ENCODE results near the gene TLCD3A.
"Not testable (repeated sequence)": the region's sequence is repeated elsewhere in the genome, so short reads cannot be mapped to it uniquely, and the experiment has no call there.

TLCD3A gene

GRCh38 chr17:746783-747629 lies 14.6 kb downstream of the TLCD3A start:
- DNase-seq = no peak

- not testable (repeated sequence) for DNase-seq
Observed at GRCh38 chr17:748604-749003, 16.2 kb downstream of the TLCD3A start.

- DNase-seq = not testable (repeated sequence)
Observed at GRCh38 chr17:749359-749758, 17.0 kb downstream of the TLCD3A start.

GRCh38 chr17:750431-751037 lies 18.1 kb downstream of the TLCD3A start:
- no peak for DNase-seq

- DNase-seq = peak; percentile 63
Observed at GRCh38 chr17:751269-752001, 19.0 kb downstream of the TLCD3A start.

- peak; percentile 96 for DNase-seq
Observed at GRCh38 chr17:752002-752619, 19.7 kb downstream of the TLCD3A start, which contains the start of gene GEMIN4. Gene GEMIN4 (minus strand): TSS chr17:752264. CDS start chr17:752142, 122 bp downstream.

GRCh38 chr17:752620-753219 lies 20.3 kb downstream of the TLCD3A start:
- DNase-seq = peak; percentile 76

GRCh38 chr17:753418-753817 lies 21.0 kb downstream of the TLCD3A start:
- no peak for DNase-seq

- DNase-seq = not testable (repeated sequence)
Observed at GRCh38 chr17:755319-755961, 23.0 kb downstream of the TLCD3A start.

- DNase-seq = not testable (repeated sequence)
Observed at GRCh38 chr17:756010-756567, 23.7 kb downstream of the TLCD3A start.

- DNase-seq = no peak
Observed at GRCh38 chr17:759964-760363, 27.6 kb downstream of the TLCD3A start.

GRCh38 chr17:760371-760770 lies 28.0 kb downstream of the TLCD3A start:
- DNase-seq = no peak

GRCh38 chr17:767076-767475 lies 34.7 kb downstream of the TLCD3A start:
- DNase-seq = no peak

GRCh38 chr17:773016-773415 lies 40.6 kb downstream of the TLCD3A start:
- no peak for DNase-seq

- DNase-seq = no peak
Observed at GRCh38 chr17:773467-774312, 41.3 kb downstream of the TLCD3A start.

GRCh38 chr17:774313-774584 lies 41.9 kb downstream of the TLCD3A start:
- no peak for DNase-seq

GRCh38 chr17:778096-778495 lies 45.7 kb downstream of the TLCD3A start:
- no peak for DNase-seq

- peak; percentile 97 for DNase-seq
Observed at GRCh38 chr17:781805-782731, 49.7 kb downstream of the TLCD3A start, which contains the start of the genes GLOD4 and MRM3. Gene GLOD4 (minus strand): TSS chr17:782280. CDS start chr17:782255, 25 bp downstream. Gene MRM3 (plus strand): TSS chr17:782353. CDS start chr17:782379, 26 bp downstream.

GRCh38 chr17:784143-784542 lies 51.7 kb downstream of the TLCD3A start:
- no peak for DNase-seq
